SHP77 treated with DMSO at 0.1 percent for 48 hours (cell line): Measurements from ENCODE around the gene CDH12.

Experiments used
- DNase-seq: peaks from one replicate; lab custom pipeline; 2025; lab: John Stamatoyannopoulos, UW

The CDH12 gene

DNA sequence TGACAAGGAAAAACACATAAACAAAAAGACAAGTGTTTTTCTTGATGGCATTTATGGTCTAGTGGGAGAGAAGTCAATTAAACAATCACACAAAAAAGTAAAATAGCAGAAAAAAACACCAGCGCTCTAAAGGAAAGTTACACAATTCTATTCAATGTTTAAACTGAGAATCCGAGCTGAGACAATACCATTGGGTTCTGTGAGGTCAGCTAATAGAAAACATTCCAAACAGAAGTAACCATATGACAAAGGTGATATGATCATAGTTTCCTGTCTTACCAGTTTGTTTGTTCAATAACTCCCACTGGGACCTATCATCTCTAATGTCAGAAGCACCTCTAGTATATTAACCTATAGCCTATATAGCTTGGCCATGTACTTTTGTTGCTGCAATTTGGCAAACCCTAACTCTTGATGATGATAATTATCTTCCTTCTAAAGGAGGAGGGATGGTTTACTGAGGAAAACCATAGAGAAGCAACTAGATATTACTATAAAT is 1030.0 kb downstream of the CDH12 start:
- no peak for DNase-seq

DNA sequence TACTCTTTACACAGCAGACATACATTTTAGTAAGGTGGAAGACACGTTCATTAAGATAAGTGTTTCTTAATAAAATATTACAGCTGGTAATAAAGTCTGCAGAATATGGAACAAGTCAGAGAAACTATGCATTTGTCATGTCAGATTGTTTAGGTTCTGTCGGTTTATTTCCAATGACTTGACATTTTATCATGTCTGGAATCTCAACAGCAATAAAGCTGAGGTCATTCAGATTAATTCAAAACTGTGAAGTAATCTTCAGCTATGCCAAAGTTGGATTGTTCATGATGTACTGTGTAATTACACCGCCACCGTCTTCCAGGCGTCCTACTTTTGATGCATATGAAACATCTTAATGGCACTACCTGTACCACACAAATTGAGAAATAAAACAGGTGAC is 1032.6 kb downstream of the CDH12 start:
- no peak for DNase-seq

DNA sequence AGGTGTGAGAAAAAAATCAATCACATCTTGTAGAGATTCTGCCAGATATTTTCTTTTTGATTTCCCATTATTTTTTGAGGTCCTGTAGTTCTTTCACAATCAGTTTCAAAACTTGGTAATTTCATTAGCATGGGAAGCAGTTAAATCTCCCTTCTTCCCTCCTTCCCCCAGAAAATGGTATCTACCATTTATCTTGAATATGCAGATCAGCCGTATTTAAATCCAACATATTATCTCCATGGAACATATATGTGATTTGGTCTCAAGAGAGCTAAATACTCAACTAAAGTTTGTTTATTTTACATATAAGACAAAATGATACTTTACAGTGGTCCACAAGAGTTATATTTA is 1034.8 kb downstream of the CDH12 start:
- no peak for DNase-seq

DNA sequence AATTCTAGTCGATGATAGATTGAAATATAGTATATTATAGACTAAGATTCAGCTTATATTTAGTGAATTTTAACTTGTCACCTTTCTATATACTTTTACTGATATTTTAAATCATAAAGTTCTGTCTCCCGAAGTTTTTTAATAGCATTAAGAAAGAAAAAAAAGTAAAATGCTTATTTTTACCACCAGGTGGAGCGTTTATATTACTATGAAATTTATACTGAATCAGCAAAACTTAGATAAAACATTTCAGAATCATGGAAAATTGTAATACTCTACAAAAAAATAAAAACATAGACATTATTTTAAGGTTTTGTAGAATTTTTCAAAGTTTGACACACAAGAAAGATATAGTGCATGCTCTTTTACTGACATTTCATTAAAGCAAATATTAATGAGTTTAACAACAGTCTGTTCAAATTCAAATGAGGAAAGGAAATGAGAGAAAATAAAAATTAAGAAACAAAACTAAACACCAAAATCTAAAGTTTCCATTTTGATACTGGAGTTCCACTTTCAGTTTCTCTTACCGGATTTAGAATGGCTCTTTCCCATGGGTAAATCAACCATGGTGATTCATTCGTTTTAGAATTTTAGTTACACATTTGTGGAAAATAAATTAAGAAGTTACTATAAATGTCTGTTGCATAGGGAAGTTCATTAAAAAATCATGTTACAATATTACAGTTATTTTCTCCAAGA is 1035.3 kb downstream of the CDH12 start:
- no peak for DNase-seq

DNA sequence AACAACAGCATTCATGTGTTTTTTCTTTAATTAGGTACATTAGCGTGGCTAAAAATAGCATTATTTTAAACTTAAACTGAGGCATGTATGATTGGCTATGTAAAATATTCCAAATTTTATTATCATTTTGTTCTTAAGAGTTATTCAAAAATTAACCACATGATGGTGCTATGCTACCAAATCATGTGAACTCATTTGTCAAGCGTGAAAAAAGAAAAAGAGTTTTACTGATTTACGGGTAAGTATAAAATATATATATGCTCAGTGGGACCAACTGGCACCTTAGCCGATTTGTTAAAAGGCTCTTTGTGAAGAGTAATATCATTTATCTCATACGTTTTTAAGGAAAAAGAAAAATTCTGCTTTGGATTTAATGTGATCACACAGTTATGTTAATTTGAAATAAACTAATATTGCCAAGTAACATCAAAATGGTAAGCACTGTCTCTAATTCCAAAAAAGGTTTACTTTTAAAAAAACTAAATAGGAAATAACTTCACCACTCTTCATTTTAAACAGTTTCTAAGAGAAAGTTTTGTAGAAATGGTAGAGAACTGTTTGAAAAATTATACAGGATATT is 1042.3 kb downstream of the CDH12 start:
- peak; percentile 63 for DNase-seq

DNA sequence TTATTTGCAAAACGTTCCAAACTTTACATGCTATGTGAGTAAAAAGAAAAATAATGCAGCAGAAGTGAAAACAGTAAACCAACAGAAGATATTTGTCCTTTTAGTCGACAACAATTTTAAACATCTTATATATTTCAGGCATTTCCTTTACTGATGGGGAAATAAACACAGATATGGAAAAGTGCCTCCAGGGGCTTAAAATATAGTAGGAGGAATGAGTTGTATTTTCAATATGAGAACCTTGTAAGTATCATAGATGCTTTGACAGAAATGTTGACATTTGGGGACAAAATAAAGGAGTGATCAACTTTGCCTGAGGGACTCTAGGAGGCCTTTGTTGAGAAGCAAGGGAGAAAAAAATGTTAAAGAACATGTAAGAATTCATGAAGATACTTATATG is 1043.5 kb downstream of the CDH12 start:
- no peak for DNase-seq

DNA sequence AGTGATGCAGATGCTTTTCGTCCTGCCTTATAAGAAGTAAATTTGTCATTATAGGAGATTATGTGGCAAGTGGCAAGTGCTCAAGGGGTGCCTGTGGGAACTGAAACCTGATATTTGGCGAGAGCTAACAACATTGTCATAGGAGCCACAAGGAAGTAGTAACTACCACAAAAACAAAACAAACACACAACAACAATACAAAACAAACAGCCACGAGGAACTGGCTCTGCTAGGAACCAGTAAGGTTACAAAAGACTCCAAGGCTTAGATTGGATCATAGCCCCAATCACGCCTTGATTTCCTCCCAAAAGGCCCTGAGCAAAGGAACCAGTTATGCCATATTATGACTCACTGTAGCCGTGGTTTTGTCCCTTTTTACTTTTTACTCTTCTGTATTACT is 1045.2 kb downstream of the CDH12 start:
- DNase-seq: no peak

DNA sequence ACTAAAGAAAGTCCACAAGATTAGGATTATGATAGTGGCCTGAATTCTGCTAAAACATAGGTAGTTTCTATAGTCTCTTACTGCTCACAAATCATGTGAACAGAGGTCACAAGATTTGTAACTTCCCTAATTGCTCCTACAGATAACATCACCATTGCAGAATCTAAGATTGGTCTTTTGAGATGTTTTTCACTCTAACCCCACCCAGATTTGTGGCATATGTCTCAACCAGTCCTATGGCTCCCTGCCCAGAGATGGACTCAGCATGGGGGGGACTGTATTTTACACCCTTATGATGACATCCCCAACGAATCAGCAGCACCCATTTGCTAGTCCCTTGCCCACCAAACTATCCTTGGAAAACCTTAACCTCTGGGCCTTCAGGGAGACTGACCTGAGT is 1046.2 kb downstream of the CDH12 start:
- DNase-seq: no peak

DNA sequence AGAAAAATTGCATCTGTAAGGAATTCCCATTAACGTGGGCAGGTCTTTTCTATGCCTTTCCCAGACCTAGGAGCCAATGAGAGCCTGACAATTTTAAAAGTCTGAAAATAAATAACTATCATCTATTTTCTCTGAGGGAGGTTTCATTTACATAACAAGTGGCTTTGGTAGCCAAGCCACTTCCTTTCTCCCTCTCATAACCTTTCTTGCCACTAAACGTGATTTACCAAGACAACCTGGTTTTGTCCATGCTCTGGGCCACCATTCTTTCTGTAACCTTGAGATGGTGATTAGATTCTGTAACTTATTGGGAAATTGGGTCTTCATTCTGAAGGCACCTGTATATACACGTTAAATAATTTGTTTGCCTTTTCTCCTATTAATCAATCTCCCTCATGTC is 1046.9 kb downstream of the CDH12 start:
- DNase-seq: no peak

DNA sequence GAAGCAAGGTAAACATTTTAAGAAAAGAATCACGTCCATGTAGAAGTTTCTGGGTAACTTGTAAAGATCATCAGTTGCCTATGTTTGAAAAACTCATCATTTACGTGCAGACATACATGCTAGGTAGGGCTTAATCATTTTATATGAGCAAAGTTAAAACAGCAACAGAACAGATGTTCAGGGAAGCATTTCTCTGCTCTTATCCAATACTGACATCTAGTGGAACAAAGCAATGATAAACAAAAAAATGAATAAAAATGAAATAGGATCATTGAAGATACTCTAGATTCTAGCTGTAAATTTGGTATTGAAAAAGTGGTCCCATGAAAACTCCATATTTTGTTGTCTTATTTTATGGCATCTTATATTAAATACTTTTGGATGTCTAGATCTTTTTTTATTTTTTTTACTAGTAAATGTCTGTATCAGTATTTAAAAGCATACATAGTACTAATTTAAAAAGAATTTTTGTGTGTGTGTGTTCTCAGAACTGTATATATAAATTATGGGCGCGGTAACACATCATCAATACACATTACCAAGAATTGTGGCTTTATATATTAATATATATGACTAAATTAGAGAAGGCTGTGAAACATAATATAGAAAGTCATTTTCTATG is 1050.2 kb downstream of the CDH12 start:
- DNase-seq: peak; percentile 77

DNA sequence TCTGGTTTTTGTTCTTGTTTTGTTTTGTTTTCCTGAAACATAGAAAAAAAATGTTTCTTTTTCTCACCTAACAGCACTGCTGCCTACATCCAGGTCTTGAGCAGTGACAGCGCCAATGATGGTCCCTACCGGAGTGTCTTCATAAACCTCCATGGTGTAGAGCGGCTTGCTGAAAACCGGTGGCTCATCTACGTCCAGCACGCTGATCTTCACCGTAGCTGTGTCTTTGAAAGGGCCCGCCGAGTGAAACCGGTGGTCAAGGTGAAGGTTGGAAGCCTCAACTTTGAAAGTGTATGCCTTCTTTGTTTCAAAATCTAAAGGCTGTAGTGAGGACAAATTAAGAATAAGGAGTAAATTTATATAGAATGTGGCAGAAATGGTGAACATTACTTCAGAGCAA is 1051.0 kb downstream of the CDH12 start:
- DNase-seq: no peak

DNA sequence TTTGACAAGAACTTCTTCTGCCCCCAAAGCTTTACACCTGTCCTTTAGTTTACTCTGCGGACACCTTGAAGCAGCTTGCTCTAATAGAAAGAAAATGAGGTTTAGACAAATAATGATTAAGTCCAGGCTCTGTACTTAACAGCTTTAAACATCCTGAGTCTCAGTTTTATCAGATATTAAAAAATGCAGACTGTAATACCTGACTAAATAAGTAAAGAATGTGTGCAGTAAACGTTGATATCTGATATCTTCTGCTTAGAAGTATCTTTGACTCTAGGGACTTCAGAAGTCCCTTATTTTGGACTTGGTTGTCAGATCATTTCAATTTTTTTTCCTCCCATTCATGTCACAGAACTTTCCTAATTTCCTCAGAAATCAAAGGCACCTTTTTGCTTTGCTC is 1060.4 kb downstream of the CDH12 start:
- DNase-seq: no peak

DNA sequence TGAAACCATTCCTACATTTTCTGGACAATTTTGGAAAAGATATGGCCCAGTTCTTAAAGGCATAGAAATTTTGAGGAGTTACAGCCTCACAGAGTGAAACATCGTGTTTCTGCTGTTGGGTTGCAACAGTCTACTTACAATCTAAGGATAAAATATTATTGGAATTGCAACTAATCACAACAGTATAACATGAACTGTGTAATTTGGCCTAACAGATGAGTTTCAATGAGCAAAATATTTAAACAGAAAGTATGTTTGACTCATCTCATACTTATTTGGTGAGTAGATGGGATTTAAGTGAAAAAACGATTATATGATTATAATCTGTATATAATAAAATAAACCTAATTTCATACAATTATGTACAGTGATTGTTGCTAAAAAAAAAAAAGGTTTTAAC is 1061.8 kb downstream of the CDH12 start:
- no peak for DNase-seq

DNA sequence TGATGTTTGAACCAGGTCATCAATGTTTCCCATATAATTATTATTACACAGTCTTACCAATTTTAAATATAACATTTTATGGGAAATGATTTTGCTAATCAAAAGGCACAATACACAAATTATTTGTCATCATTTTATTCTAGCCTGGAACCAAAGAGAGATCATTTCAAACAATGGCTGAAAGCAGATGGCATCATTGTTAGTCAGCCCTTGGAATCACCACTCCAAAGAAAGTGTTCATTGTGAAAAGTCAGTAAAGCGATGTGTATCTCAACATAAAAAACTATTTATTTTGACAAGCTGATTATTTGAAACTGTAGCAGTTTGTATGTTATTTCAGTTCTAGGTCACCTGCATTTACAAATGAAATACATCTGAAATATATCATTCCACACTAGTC is 1068.7 kb downstream of the CDH12 start:
- DNase-seq: no peak

DNA sequence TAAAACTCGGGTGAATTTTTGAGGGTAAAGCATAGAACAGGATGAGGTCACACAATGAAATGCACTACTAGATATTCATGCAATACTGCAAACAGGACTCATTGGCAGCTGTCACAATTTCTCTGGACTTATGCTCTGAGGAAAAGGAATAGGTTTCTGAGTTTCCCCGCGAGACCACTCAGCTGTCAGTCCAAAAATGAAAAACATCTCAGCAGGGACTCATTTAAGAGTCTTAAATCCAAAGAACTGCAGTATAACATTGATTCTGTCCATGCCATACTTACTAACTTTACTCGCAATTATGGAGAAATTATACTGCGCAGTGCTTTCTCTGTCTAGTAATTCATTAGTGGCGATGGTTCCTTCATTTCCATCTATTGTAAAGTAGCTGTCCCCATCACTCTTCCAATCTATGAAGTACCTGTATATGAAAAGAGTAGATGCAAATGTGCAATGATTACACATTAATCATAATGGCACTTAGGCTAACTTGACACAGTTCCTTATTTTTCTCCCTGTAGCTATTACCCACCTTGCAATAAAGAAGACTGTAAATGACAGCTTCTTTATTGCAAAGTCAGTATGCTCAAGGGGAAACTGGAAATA is 1070.0 kb downstream of the CDH12 start:
- DNase-seq: no peak

DNA sequence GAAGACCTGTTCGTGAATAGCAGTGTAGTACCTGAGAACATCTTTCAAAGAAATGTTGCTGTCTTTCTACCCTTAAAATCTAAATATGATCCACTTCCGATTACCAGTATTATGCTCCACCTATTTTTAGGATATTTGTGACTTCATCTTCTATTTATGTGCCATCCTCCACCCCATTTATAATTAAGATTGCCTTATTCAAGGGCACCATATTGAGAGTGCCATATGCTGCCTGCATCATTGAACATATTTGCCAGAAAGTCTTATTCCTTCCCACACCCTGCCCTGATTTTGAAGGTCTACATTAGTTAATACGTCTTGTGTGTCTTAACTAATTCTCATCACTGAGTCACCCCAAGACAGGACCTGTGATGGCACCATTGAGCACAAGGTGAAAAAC is 1076.7 kb downstream of the CDH12 start:
- no peak for DNase-seq

DNA sequence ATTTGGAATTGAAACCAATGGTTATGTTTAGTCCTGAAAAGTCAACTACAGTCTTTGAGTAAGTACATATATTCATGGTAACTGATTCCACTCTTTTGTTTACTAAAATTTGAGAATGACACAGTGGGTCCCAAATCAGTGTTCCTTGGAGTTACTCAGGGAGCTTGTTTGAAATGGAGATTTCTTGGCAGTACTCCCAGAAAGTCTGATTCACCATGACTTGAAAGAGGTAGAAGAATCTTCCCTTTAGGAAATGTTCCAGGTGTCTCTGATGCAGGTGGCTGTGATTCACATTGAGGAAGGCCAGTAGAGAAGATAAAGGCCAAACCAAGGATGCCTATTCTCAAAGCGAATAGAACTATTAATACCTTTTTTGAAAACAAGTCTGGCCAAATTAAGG is 1078.3 kb downstream of the CDH12 start:
- DNase-seq: no peak

DNA sequence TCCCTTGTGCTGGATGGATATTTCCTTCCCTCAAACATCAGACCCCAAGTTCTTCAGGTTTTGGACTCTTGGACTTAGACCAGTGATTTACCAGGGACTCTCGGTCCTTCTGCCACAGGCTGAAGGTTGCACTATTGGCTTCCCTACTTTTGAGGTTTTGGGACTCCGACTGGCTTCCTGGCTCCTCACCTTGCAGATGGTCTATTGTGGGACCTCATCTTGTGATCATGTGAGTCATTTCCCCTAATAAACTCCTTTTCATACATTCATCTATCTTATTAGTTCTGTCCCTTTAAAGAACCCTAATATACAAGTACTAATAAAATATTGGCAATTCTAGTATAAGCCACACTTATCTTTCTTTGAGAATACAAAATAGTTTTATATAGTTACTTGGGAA is 1078.9 kb downstream of the CDH12 start:
- DNase-seq: no peak

DNA sequence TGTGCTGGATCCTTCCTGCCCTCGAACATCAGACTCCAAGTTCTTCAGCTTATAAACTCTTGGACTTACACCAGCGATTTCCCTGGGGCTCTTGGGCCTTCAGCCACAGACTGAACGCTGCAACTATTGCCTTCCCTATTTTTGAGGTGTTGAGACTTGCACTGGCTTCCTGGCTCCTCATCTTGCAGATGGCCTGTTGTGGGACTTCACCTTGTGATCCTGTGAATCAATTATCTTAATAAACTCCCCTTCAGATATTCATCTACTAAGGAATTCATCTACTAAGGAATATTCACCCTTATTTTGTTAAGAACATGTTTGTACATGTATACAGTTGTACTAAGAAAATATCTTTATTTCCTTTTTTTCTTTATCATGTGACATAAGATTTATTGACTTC is 1079.7 kb downstream of the CDH12 start:
- no peak for DNase-seq

DNA sequence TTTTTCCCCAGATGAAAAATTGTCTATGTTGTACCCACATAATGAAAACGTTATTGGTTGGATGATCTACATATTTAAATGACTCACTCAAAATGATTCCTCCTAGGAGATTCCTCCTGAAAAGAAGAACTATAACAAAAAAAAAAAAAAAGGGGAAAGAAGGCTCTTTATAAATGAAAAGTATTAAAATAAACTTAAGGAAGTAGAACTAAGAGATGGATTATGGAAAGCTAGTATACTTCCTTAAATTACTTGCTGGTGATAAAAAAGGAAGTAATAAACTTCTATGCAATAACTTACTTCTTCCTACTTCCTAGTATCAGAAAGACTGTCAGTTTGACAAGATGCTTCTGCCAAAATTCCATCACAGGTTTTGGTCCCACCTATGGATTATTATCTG is 1087.7 kb downstream of the CDH12 start:
- DNase-seq: no peak

DNA sequence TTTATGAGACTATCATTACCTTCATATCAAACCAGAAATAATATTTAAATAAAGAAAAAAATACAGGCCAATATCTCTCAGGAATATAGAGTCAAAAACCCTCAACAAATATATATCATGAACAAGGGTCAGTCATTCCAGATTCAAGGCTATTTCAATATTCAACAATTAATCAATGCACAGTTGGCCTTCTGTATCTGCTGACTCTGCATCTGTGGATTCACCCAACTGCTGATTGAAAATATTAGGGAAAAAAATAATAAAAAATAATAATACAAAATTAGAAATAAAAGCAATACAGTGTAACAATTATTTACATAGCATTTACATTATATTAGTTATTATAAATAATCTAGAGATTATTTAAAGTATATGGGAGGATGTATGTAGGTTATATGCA is 1114.0 kb downstream of the CDH12 start:
- no peak for DNase-seq

DNA sequence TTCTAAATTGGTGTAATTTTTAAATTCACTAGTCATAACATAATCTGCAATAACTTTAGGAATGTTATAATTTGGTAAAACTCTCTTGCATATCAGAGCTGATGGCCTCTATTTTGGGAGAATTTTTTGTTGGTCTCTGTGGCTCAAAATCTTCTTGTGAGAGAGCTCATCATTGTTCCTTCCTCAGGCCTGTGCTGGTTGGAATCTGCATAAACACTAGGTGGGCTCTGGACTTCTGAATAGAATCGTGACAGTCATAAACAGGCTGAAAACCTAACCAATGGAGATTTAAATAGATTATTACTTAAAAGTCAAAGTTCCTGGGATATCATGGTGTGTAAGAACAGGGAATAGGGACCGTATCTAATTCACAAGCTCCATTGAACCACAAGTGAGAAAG is 1129.6 kb downstream of the CDH12 start:
- DNase-seq: no peak
